SK-N-MC (cell line): ENCODE data around the gene TMEM260.

ENCODE experiments used
- EZH2 ChIP-seq: fragments of 200-600 bp; sonication (generic); IDR thresholded peaks from one replicate; pipeline ENCODE4 v1.6.1; 2017; ENCODE audit warnings: antibody characterized with exemption
- FOXP2 ChIP-seq: optimal IDR thresholded peaks from 2 replicates; pipeline ENCODE3; 2011; ENCODE audit warnings: mild to moderate bottlenecking, moderate library complexity; ENCODE audit not compliant: insufficient read depth; ENCODE audit errors: extremely low read length, control extremely low read depth
- POLR2AphosphoS5 ChIP-seq: IDR thresholded peaks from 2 replicates; pipeline ENCODE4 v1.6.1; 2012; ENCODE audit warnings: mild to moderate bottlenecking, low read depth, low read length, borderline replicate concordance

- TF ChIP-seq POLR2AphosphoS5 (no peak), FOXP2 (no peak), EZH2 (no peak)
Observed at GRCh38 chr14:56649382-56649781, 69.8 kb downstream of the TMEM260 start.
